ENCODE measurements around the gene CCNT1. TPM values are rescaled to one million over a fixed set of nuclear protein-coding genes. Genes with fewer than 3 reads are reported as not detected.

Gene CCNT1
- total and polyA plus RNA-seq, 2 of the 13 experiments (the other 11 are each of a cell fraction or from before 2014, with no cell fraction given), result 18.0 to 28.2 TPM

GRCh38 chr12:48681710-48682532 lies 34.6 kb downstream of the CCNT1 start, which contains the start of gene KANSL2 (continued):
- peak; percentile 94 for TF ChIP-seq TMF1 (CRISPR knock-in tag; IDR thresholded peaks at IDR 0.05; ENCODE audit: low read depth)
- TF ChIP-seq ZFX (CRISPR knock-in tag; IDR thresholded peaks at IDR 0.05; ENCODE audit: low read depth), result peak; percentile 99
- TF ChIP-seq DNMT3B (CRISPR knock-in tag; conservative IDR thresholded peaks at IDR 0.05), result peak; percentile 70
- no peak for TF ChIP-seq HMGA1 (CRISPR knock-in tag; conservative IDR thresholded peaks at IDR 0.05)
- TF ChIP-seq HNRNPUL1 (IDR thresholded peaks at IDR 0.05; ENCODE audit: low read depth, low read length), result no peak
- TF ChIP-seq CERS6 (CRISPR knock-in tag; IDR thresholded peaks at IDR 0.05), result no peak; the same call in 1 of the 2 replicates
- TF ChIP-seq HIC2 (CRISPR knock-in tag; IDR thresholded peaks at IDR 0.05; ENCODE audit: low read depth), result no peak
- TF ChIP-seq TFDP2 (CRISPR knock-in tag; IDR thresholded peaks at IDR 0.05), result peak; percentile 87
- peak; percentile 92 for TF ChIP-seq NRL (CRISPR knock-in tag; IDR thresholded peaks at IDR 0.05; ENCODE audit: borderline replicate concordance)
- peak; percentile 71 for TF ChIP-seq ARHGAP35 (CRISPR knock-in tag; IDR thresholded peaks at IDR 0.05; ENCODE audit: borderline replicate concordance)
- TF ChIP-seq SKI (IDR thresholded peaks at IDR 0.05; ENCODE audit: partially characterized antibody), result no peak
- TF ChIP-seq TP53 (CRISPR knock-in tag; conservative IDR thresholded peaks at IDR 0.05), result no peak
- TF ChIP-seq NR2F1 (CRISPR knock-in tag; IDR thresholded peaks at IDR 0.05), result no peak
- TF ChIP-seq SP4 (CRISPR knock-in tag; IDR thresholded peaks at IDR 0.05), result peak; percentile 86
- no peak; the same call in none of the 2 replicates for TF ChIP-seq ZFP1 (CRISPR knock-in tag; IDR thresholded peaks at IDR 0.05)
- TF ChIP-seq KDM1A (CRISPR knock-in tag; IDR thresholded peaks at IDR 0.05), result no peak
- TF ChIP-seq TCF7L2 (IDR thresholded peaks at IDR 0.05; ENCODE audit: low read depth, low read length), result no peak
- TF ChIP-seq BRD4 (CRISPR knock-in tag; IDR thresholded peaks at IDR 0.05), result peak; percentile 71; the same call in 1 of the 2 replicates
- peak; percentile 4; the same call in 1 of the 2 replicates for TF ChIP-seq MNT (IDR thresholded peaks at IDR 0.05)
- 0 out of 2 replicates have a peak, but pooled peaks have one; percentile 84 for TF ChIP-seq ZNF34 (CRISPR knock-in tag; IDR thresholded peaks at IDR 0.05; ENCODE audit: borderline replicate concordance)
- peak in 1 of 2 experiments; percentile 85; a peak in 2 of 4 replicates for TF ChIP-seq KLF16 (CRISPR knock-in tag; IDR thresholded peaks at IDR 0.05)
- TF ChIP-seq ZNF879 (CRISPR knock-in tag; IDR thresholded peaks at IDR 0.05), result peak; percentile 92; the same call in 1 of the 2 replicates
- TF ChIP-seq RARA (CRISPR knock-in tag; IDR thresholded peaks at IDR 0.05), result peak; percentile 28; the same call in 1 of the 2 replicates
- TF ChIP-seq ZNF670 (CRISPR knock-in tag; IDR thresholded peaks at IDR 0.05; ENCODE audit: borderline replicate concordance), result peak; percentile 99
